ENCODE data around the gene MAGI2. TPM values are rescaled to one million over a fixed set of nuclear protein-coding genes. Genes with fewer than 3 reads are reported as not detected.
A peak's percentile ranks its signal among the peaks of the same experiment; 100 is the strongest.

The MAGI2 gene
- total and polyA plus RNA-seq, 2 experiments from 2014 or later: 10.4 to 26.4 TPM

DNA sequence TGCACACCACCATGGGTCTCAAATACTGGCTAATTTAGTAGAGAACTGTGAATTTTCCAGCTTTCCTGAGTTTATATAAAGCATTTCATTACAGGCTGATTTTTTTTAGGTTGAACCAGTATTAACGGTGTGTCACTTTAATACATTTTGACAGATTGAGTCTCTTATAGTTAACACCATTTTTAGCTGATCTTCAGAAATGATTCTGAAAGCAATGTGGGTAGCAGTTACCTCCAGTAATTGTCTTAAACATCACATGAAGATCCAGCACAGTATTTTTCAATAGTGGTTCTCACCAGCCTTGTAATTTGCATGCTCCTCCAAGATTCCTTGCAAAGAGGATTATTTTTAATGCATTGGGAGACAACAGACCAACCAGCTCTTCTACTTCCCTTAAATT is 961.3 kb downstream of the MAGI2 start:
- Histone ChIP-seq H3K36me3 (ENCODE audit: insufficient read depth) (no peaks in the 10 kb centered on the region), H4K20me1 (replicated peaks; ENCODE audit: insufficient read depth) (no peaks in the 10 kb centered on the region), H3K27ac (ENCODE audit: low read depth) (no peak overlapping the region), H3K27me3 (ENCODE audit: insufficient read depth) (no peaks in the 10 kb centered on the region), H2AFZ (no peak overlapping the region), H3K4me3 (no peak overlapping the region), H3K79me2 (replicated peaks; ENCODE audit: insufficient read depth) (no peaks in the 10 kb centered on the region), H3K9me2 (ENCODE audit: insufficient read depth) (no peaks in the 10 kb centered on the region), H3K4me1 (ENCODE audit: insufficient read depth) (peaks cover 43% of the 10 kb centered on the region), H3F3A (replicated peaks; ENCODE audit: low read depth) (no peaks in the 10 kb centered on the region), H3K4me2 (0 out of 2 replicates have a peak overlapping the region, but pooled peaks have one; percentile 14)
- Mint-ChIP-seq H3K9me3 (no peaks in the 10 kb centered on the region), H3K4me3 (no peak overlapping the region), H3K4me1 (peaks cover 57% of the 10 kb centered on the region), H3K36me3 (ENCODE audit: low read depth) (peaks cover 1% of the 10 kb centered on the region; the same call in 2 of the 3 replicates), H3K27me3 (ENCODE audit: insufficient read depth, low read depth, poor library complexity) (peaks cover 3% of the 10 kb centered on the region), H3K27ac (peak overlapping the region; percentile 61; the same call in 1 of the 2 replicates)
- no peak for ATAC-seq
- no peak for DNase-seq (ENCODE audit: low spot score)
- TF ChIP-seq ZNF331 (CRISPR knock-in tag; IDR thresholded peaks at IDR 0.05; ENCODE audit: low read depth): no peak
- no peak for TF ChIP-seq STAT1 (IDR thresholded peaks at IDR 0.05; ENCODE audit: unreplicated experiment)
- no peak for TF ChIP-seq NANOG (IDR thresholded peaks at IDR 0.05; ENCODE audit: borderline replicate concordance)
- TF ChIP-seq, protein P1, sequence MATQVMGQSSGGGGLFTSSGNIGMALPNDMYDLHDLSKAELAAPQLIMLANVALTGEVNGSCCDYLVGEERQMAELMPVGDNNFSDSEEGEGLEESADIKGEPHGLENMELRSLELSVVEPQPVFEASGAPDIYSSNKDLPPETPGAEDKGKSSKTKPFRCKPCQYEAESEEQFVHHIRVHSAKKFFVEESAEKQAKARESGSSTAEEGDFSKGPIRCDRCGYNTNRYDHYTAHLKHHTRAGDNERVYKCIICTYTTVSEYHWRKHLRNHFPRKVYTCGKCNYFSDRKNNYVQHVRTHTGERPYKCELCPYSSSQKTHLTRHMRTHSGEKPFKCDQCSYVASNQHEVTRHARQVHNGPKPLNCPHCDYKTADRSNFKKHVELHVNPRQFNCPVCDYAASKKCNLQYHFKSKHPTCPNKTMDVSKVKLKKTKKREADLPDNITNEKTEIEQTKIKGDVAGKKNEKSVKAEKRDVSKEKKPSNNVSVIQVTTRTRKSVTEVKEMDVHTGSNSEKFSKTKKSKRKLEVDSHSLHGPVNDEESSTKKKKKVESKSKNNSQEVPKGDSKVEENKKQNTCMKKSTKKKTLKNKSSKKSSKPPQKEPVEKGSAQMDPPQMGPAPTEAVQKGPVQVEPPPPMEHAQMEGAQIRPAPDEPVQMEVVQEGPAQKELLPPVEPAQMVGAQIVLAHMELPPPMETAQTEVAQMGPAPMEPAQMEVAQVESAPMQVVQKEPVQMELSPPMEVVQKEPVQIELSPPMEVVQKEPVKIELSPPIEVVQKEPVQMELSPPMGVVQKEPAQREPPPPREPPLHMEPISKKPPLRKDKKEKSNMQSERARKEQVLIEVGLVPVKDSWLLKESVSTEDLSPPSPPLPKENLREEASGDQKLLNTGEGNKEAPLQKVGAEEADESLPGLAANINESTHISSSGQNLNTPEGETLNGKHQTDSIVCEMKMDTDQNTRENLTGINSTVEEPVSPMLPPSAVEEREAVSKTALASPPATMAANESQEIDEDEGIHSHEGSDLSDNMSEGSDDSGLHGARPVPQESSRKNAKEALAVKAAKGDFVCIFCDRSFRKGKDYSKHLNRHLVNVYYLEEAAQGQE (IDR thresholded peaks at IDR 0.05; ENCODE audit: unreplicated experiment): no peak
- no peak for TF ChIP-seq CREB1 (CRISPR knock-in tag; IDR thresholded peaks at IDR 0.05; ENCODE audit: low read depth)
- TF ChIP-seq EZH2 (IDR thresholded peaks at IDR 0.05; ENCODE audit: low read depth, unreplicated experiment): no peak
- TF ChIP-seq EZH2phosphoT487 (IDR thresholded peaks at IDR 0.05; ENCODE audit: unreplicated experiment): no peak
- TF ChIP-seq JUNB (IDR thresholded peaks at IDR 0.05; ENCODE audit: unreplicated experiment): no peak
- TF ChIP-seq POLR2AphosphoS5 (IDR thresholded peaks at IDR 0.05; ENCODE audit: low read depth): no peak
- TF ChIP-seq, protein P2, sequence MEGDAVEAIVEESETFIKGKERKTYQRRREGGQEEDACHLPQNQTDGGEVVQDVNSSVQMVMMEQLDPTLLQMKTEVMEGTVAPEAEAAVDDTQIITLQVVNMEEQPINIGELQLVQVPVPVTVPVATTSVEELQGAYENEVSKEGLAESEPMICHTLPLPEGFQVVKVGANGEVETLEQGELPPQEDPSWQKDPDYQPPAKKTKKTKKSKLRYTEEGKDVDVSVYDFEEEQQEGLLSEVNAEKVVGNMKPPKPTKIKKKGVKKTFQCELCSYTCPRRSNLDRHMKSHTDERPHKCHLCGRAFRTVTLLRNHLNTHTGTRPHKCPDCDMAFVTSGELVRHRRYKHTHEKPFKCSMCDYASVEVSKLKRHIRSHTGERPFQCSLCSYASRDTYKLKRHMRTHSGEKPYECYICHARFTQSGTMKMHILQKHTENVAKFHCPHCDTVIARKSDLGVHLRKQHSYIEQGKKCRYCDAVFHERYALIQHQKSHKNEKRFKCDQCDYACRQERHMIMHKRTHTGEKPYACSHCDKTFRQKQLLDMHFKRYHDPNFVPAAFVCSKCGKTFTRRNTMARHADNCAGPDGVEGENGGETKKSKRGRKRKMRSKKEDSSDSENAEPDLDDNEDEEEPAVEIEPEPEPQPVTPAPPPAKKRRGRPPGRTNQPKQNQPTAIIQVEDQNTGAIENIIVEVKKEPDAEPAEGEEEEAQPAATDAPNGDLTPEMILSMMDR (conservative IDR thresholded peaks at IDR 0.05; ENCODE audit: low read depth in 2 of 2): no peak
- TF ChIP-seq, protein P3, sequence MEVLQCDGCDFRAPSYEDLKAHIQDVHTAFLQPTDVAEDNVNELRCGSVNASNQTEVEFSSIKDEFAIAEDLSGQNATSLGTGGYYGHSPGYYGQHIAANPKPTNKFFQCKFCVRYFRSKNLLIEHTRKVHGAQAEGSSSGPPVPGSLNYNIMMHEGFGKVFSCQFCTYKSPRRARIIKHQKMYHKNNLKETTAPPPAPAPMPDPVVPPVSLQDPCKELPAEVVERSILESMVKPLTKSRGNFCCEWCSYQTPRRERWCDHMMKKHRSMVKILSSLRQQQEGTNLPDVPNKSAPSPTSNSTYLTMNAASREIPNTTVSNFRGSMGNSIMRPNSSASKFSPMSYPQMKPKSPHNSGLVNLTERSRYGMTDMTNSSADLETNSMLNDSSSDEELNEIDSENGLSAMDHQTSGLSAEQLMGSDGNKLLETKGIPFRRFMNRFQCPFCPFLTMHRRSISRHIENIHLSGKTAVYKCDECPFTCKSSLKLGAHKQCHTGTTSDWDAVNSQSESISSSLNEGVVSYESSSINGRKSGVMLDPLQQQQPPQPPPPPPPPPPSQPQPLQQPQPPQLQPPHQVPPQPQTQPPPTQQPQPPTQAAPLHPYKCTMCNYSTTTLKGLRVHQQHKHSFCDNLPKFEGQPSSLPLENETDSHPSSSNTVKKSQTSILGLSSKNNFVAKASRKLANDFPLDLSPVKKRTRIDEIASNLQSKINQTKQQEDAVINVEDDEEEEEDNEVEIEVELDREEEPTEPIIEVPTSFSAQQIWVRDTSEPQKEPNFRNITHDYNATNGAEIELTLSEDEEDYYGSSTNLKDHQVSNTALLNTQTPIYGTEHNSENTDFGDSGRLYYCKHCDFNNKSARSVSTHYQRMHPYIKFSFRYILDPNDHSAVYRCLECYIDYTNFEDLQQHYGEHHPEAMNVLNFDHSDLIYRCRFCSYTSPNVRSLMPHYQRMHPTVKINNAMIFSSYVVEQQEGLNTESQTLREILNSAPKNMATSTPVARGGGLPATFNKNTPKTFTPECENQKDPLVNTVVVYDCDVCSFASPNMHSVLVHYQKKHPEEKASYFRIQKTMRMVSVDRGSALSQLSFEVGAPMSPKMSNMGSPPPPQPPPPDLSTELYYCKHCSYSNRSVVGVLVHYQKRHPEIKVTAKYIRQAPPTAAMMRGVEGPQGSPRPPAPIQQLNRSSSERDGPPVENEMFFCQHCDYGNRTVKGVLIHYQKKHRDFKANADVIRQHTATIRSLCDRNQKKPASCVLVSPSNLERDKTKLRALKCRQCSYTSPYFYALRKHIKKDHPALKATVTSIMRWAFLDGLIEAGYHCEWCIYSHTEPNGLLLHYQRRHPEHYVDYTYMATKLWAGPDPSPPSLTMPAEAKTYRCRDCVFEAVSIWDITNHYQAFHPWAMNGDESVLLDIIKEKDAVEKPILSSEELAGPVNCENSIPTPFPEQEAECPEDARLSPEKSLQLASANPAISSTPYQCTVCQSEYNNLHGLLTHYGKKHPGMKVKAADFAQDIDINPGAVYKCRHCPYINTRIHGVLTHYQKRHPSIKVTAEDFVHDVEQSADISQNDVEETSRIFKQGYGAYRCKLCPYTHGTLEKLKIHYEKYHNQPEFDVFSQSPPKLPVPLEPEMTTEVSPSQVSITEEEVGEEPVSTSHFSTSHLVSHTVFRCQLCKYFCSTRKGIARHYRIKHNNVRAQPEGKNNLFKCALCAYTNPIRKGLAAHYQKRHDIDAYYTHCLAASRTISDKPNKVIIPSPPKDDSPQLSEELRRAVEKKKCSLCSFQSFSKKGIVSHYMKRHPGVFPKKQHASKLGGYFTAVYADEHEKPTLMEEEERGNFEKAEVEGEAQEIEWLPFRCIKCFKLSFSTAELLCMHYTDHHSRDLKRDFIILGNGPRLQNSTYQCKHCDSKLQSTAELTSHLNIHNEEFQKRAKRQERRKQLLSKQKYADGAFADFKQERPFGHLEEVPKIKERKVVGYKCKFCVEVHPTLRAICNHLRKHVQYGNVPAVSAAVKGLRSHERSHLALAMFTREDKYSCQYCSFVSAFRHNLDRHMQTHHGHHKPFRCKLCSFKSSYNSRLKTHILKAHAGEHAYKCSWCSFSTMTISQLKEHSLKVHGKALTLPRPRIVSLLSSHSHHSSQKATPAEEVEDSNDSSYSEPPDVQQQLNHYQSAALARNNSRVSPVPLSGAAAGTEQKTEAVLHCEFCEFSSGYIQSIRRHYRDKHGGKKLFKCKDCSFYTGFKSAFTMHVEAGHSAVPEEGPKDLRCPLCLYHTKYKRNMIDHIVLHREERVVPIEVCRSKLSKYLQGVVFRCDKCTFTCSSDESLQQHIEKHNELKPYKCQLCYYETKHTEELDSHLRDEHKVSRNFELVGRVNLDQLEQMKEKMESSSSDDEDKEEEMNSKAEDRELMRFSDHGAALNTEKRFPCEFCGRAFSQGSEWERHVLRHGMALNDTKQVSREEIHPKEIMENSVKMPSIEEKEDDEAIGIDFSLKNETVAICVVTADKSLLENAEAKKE (CRISPR knock-in tag; IDR thresholded peaks at IDR 0.05): no peak
- TF ChIP-seq ZNF114 (CRISPR knock-in tag; IDR thresholded peaks at IDR 0.05): no peak
- TF ChIP-seq, protein P4, sequence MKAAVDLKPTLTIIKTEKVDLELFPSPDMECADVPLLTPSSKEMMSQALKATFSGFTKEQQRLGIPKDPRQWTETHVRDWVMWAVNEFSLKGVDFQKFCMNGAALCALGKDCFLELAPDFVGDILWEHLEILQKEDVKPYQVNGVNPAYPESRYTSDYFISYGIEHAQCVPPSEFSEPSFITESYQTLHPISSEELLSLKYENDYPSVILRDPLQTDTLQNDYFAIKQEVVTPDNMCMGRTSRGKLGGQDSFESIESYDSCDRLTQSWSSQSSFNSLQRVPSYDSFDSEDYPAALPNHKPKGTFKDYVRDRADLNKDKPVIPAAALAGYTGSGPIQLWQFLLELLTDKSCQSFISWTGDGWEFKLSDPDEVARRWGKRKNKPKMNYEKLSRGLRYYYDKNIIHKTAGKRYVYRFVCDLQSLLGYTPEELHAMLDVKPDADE (IDR thresholded peaks at IDR 0.05): no peak
